Liver (tissue), 3 donors: ENCODE data around the gene KLK1.

Source experiments
- EGR1 ChIP-seq, 2 donors: IDR thresholded peaks; 2 replicates each; pipeline ENCODE4 v1.6.1; 2016 to 2018; ENCODE audit warnings: antibody characterized with exemption in 2 of 2, low read depth in 2 of 2
- JUND ChIP-seq, 2 donors: IDR thresholded peaks; 2 replicates each; pipeline ENCODE4 v1.6.1; 2016; ENCODE audit warnings: antibody characterized with exemption in 2 of 2
- MAX ChIP-seq: IDR thresholded peaks from 2 replicates; pipeline ENCODE4 v1.6.1; 2016; ENCODE audit warnings: antibody characterized with exemption
- RAD21 ChIP-seq, 2 donors: IDR thresholded peaks; 2 replicates each; pipeline ENCODE4 v1.6.1; 2016; ENCODE audit warnings: antibody characterized with exemption in 2 of 2, mild to moderate bottlenecking in 2 of 2
- RXRA ChIP-seq, 2 donors: IDR thresholded peaks; 2 replicates each; pipeline ENCODE4 v1.6.1; 2017 to 2018; ENCODE audit warnings: antibody characterized with exemption in 2 of 2, mild to moderate bottlenecking in 1 of 2
- TAF1 ChIP-seq: conservative IDR thresholded peaks from 2 replicates; pipeline ENCODE4 v1.6.1; 2016; ENCODE audit warnings: antibody characterized with exemption, mild to moderate bottlenecking
- TF ChIP-seq, protein P1 (sequence below): fragments of 150-350 bp; IDR thresholded peaks from 2 replicates; pipeline ENCODE4 v1.5.1; 2017; ENCODE audit warnings: improper control_type of control experiment, low read depth, low read length; ENCODE audit not compliant: missing input control
- donor health status: healthy.
- donor health status: healthy.

DNA sequence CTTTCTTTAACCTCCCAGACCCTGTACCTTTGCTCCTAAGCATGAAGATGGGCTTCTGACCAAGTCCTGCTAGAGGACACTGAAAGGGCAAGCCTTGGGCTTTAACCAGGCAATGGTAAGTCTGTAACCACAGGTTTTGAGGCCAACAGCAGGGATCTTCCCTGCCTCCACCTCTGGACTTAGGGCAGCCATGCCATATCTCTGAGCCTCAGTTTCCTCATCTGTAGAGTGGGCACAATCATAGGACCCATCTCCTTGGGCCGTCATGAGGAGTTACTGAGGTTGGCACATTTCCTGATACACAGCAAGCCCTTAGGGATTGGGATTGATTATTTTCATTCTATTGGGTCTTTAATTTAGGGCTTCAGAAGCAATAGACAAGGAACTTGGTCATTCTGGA, 14.7 kb downstream of the KLK1 start:
- TF ChIP-seq, protein P1, sequence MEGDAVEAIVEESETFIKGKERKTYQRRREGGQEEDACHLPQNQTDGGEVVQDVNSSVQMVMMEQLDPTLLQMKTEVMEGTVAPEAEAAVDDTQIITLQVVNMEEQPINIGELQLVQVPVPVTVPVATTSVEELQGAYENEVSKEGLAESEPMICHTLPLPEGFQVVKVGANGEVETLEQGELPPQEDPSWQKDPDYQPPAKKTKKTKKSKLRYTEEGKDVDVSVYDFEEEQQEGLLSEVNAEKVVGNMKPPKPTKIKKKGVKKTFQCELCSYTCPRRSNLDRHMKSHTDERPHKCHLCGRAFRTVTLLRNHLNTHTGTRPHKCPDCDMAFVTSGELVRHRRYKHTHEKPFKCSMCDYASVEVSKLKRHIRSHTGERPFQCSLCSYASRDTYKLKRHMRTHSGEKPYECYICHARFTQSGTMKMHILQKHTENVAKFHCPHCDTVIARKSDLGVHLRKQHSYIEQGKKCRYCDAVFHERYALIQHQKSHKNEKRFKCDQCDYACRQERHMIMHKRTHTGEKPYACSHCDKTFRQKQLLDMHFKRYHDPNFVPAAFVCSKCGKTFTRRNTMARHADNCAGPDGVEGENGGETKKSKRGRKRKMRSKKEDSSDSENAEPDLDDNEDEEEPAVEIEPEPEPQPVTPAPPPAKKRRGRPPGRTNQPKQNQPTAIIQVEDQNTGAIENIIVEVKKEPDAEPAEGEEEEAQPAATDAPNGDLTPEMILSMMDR: no peak
- TF ChIP-seq RAD21 (IDR thresholded peaks at IDR 0.05) (no peak), TAF1 (no peak), MAX (no peak), JUND (IDR thresholded peaks at IDR 0.05) (no peak), RXRA (IDR thresholded peaks at IDR 0.05) (no peak), EGR1 (IDR thresholded peaks at IDR 0.05; ENCODE audit: low read depth in 2 of 2) (no peak)
